Measurements from ENCODE around the gene PIP5K1C. TPM values are rescaled to one million over a fixed set of nuclear protein-coding genes. Genes with fewer than 3 reads are reported as not detected.
A peak's percentile ranks its signal among the peaks of the same experiment; 100 is the strongest.

The PIP5K1C gene
- total RNA-seq, 1 donor from 2014 or later, result 24.5 TPM

- no peaks in the 10 kb centered on the region for H3K4me1 Mint-ChIP-seq (ENCODE audit: low read depth)
Observed at GRCh38 chr19:3732108-3732507, 31.8 kb upstream of the PIP5K1C start.

DNA sequence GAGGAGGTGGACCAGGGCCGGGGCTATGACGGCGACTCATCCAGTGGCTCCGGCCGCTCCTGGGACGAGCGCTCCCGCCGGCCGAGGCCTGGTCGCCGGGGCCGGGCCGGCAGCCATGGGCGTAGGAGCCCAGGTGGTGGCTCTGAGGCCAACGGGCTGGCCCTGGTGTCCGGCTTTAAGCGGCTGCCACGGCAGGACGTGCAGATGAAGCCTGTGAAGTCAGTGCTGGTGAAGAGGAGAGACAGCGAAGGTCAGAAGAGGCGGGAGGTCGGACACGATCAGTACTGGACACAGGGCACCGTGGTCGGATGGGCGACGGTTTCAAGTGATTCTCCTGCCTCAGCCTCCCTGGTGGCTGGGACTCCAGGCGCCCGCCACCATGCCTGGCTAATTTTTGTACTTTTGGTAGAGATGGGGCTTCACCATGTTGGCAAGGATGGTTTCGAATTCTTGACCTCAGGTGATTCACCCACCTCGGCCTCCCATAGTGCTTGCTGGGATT is 30.2 kb upstream of the PIP5K1C start:
- peaks cover 1% of the 10 kb centered on the region for H3K27me3 Mint-ChIP-seq (ENCODE audit: insufficient read depth)
- H3K9me3 Mint-ChIP-seq, result no peaks in the 10 kb centered on the region
- intact Hi-C loops (cut with micrococcal nuclease), result no loop called here
- H3K4me1 Mint-ChIP-seq (ENCODE audit: low read depth), result no peaks in the 10 kb centered on the region
- H3K4me3 Mint-ChIP-seq, result no peak overlapping the region
- no peak for DNase-seq (ENCODE audit: low spot score)
- H3K36me3 Mint-ChIP-seq (ENCODE audit: low read depth), result no peaks in the 10 kb centered on the region
- no peak overlapping the region for H3K27ac Mint-ChIP-seq

More at GRCh38 chr19:3732108-3732507, 31.8 kb upstream of the PIP5K1C start:
- intact Hi-C loops (cut with micrococcal nuclease), result no loop called here
- no peaks in the 10 kb centered on the region for H3K9me3 Mint-ChIP-seq
- peaks cover 1% of the 10 kb centered on the region for H3K27me3 Mint-ChIP-seq (ENCODE audit: insufficient read depth)
- no peaks in the 10 kb centered on the region for H3K36me3 Mint-ChIP-seq (ENCODE audit: low read depth)
- DNase-seq (ENCODE audit: low spot score), result no peak
- no peak overlapping the region for H3K27ac Mint-ChIP-seq
- no peak overlapping the region for H3K4me3 Mint-ChIP-seq

- Mint-ChIP-seq H3K9me3 (no peaks in the 10 kb centered on the region), H3K4me1 (ENCODE audit: low read depth) (no peaks in the 10 kb centered on the region), H3K4me3 (no peak overlapping the region), H3K27ac (no peak overlapping the region), H3K36me3 (ENCODE audit: low read depth) (no peaks in the 10 kb centered on the region), H3K27me3 (ENCODE audit: insufficient read depth) (peaks cover 27% of the 10 kb centered on the region)
- DNase-seq (ENCODE audit: low spot score), result no peak
- intact Hi-C loops (cut with micrococcal nuclease), result no loop called here
Observed at GRCh38 chr19:3725640-3726310, 25.5 kb upstream of the PIP5K1C start.

DNA sequence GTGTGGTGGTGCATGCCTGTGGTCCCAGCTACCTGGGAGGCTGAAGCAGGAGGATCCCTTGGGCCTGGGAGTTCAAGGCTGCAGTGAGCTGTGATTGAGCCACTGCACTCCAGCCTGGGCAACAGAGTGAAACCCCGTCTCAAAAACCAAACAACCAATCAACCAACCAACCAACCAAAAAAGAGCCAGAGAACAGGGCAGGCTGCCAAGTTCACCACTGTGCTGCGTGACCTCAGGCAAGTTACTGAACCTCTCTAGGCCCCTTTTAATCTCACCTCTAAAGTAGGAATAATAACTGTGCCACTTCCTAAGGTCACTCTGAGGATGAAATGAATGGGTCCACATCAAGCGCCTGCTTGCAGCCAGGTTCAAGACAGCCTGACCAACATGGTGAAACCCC is 24.9 kb upstream of the PIP5K1C start:
- Mint-ChIP-seq H3K4me3 (no peak overlapping the region), H3K36me3 (ENCODE audit: low read depth) (no peaks in the 10 kb centered on the region), H3K27ac (no peak overlapping the region), H3K9me3 (no peaks in the 10 kb centered on the region), H3K27me3 (ENCODE audit: insufficient read depth) (peaks cover 33% of the 10 kb centered on the region), H3K4me1 (ENCODE audit: low read depth) (no peaks in the 10 kb centered on the region)
- no peak for DNase-seq (ENCODE audit: low spot score)
- intact Hi-C loops (cut with micrococcal nuclease), result no loop called here

GRCh38 chr19:3723883-3724282 is 23.6 kb upstream of the PIP5K1C start:
- DNase-seq (ENCODE audit: low spot score), result no peak
- H3K27ac Mint-ChIP-seq, result no peak overlapping the region
- intact Hi-C loops (cut with micrococcal nuclease), result loop anchor here (5.0 kb wide), 1 partner anchor 98 kb away; no protein-coding TSS in a partner anchor
- no peak overlapping the region for H3K4me3 Mint-ChIP-seq
- H3K27me3 Mint-ChIP-seq (ENCODE audit: insufficient read depth), result peaks cover 40% of the 10 kb centered on the region
- H3K9me3 Mint-ChIP-seq, result no peaks in the 10 kb centered on the region
- no peaks in the 10 kb centered on the region for H3K36me3 Mint-ChIP-seq (ENCODE audit: low read depth)
- H3K4me1 Mint-ChIP-seq (ENCODE audit: low read depth), result no peaks in the 10 kb centered on the region

DNA sequence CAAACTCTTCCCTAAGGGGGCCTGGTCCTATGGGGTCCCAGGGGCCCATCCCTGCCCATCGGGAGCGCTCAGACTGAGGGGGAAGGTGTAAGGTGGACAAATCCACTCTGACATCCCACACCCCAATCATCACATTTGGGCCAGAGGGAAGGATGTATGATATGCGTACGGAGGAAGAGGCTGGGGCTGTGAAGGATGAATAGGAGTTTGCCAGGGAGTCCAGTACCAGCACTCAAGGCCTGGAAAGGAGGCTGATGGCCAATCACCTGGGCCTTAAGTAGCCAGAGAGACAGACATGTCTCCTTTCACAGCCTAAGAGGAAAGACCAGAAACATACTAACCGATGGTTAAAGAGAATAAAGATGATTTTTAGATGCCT is 22.8 kb upstream of the PIP5K1C start:
- H3K4me3 Mint-ChIP-seq, result no peak overlapping the region
- H3K4me1 Mint-ChIP-seq (ENCODE audit: low read depth), result no peaks in the 10 kb centered on the region
- H3K9me3 Mint-ChIP-seq, result no peaks in the 10 kb centered on the region
- H3K27ac Mint-ChIP-seq, result no peak overlapping the region
- intact Hi-C loops (cut with micrococcal nuclease), result loop anchor here (5.0 kb wide), 1 partner anchor 99 kb away; no protein-coding TSS in a partner anchor
- no peak for DNase-seq (ENCODE audit: low spot score)
- H3K27me3 Mint-ChIP-seq (ENCODE audit: insufficient read depth), result peaks cover 40% of the 10 kb centered on the region
- H3K36me3 Mint-ChIP-seq (ENCODE audit: low read depth), result no peaks in the 10 kb centered on the region

DNA sequence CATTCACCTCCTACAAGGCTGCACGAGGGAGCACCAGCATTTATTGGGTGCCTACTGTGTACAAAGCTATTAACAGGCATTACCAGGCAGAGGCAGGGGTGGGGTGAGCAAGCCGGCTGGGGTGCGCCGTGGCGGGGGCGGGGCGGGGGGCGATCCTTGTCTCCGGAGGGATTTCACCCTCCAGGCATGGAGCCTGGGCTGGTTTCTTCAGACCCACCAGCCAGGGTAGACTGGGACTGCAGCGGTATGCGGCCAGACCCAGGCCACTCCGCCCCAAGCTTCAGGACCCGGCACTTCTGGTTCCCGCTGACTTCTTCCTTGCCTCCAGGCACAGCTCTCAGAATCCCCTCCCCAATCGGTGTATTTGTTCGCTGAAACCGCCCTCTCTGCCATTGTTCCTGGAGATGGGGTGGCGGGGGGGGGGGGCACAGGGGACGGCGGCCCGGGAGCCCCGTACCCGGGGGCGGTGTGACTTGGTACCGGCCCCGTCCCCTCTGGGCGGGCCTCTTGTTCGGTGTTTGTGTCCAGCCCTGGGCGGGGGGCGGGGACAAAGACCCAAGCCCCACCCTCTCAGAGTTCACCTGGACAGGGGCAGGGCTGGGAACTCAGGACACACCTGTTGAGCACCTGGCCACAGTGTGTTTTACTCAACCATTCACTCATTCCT is 22.3 kb upstream of the PIP5K1C start:
- no peaks in the 10 kb centered on the region for H3K4me1 Mint-ChIP-seq (ENCODE audit: low read depth)
- intact Hi-C loops (cut with micrococcal nuclease), result loop anchor here (5.0 kb wide), 1 partner anchor 100 kb away; no protein-coding TSS in a partner anchor
- no peak overlapping the region for H3K4me3 Mint-ChIP-seq
- peaks cover 40% of the 10 kb centered on the region for H3K27me3 Mint-ChIP-seq (ENCODE audit: insufficient read depth)
- no peak for DNase-seq (ENCODE audit: low spot score)
- H3K27ac Mint-ChIP-seq, result no peak overlapping the region
- H3K9me3 Mint-ChIP-seq, result no peaks in the 10 kb centered on the region
- H3K36me3 Mint-ChIP-seq (ENCODE audit: low read depth), result no peaks in the 10 kb centered on the region

DNA sequence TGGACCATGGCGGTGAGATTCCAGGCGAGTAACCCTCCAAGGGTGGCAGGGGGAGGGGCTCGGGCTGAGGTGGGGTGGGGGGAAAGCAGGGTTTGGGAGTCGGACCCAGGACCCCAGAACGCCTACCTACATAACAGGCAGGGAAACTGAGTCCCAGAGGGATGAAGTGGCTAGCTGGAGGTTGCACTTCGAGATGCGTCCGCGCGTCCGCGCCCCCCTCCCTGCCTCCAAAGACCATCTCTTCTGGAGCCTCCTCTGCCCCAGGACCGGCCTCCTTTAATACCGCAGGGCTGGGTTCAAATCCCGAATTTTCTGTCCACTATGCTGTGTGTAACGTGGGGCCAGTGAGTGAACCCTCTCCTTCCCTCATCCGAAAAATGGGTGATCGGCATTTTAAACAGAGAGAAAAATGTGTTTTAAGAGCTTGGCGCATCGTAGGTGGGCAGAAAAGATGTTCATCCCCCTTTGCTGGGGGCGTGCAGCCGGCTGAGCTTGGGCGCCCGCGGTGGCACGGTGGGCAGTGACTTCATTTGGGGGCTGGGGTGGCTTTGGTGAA is 21.7 kb upstream of the PIP5K1C start:
- intact Hi-C loops (cut with micrococcal nuclease), result loop anchor here (1.0 to 5.0 kb wide), 3 partner anchors 39 to 150 kb away; partner anchors contain the start of genes APBA3 and HMG20B
- no peak overlapping the region for H3K4me3 Mint-ChIP-seq
- H3K27ac Mint-ChIP-seq, result no peak overlapping the region
- H3K27me3 Mint-ChIP-seq (ENCODE audit: insufficient read depth), result peaks cover 40% of the 10 kb centered on the region
- DNase-seq (ENCODE audit: low spot score), result no peak
- no peaks in the 10 kb centered on the region for H3K4me1 Mint-ChIP-seq (ENCODE audit: low read depth)
- no peaks in the 10 kb centered on the region for H3K9me3 Mint-ChIP-seq
- no peaks in the 10 kb centered on the region for H3K36me3 Mint-ChIP-seq (ENCODE audit: low read depth)

- Mint-ChIP-seq H3K4me1 (ENCODE audit: low read depth) (no peaks in the 10 kb centered on the region), H3K4me3 (no peak overlapping the region), H3K27me3 (ENCODE audit: insufficient read depth) (peaks cover 40% of the 10 kb centered on the region), H3K36me3 (ENCODE audit: low read depth) (no peaks in the 10 kb centered on the region), H3K9me3 (no peaks in the 10 kb centered on the region), H3K27ac (no peak overlapping the region)
- DNase-seq (ENCODE audit: low spot score), result peak; percentile 81
- intact Hi-C loops (cut with micrococcal nuclease), result loop anchor here (1.0 to 5.0 kb wide), 3 partner anchors 40 to 149 kb away; partner anchors contain the start of genes APBA3 and HMG20B
Observed at GRCh38 chr19:3721131-3721886, 21.0 kb upstream of the PIP5K1C start.

DNA sequence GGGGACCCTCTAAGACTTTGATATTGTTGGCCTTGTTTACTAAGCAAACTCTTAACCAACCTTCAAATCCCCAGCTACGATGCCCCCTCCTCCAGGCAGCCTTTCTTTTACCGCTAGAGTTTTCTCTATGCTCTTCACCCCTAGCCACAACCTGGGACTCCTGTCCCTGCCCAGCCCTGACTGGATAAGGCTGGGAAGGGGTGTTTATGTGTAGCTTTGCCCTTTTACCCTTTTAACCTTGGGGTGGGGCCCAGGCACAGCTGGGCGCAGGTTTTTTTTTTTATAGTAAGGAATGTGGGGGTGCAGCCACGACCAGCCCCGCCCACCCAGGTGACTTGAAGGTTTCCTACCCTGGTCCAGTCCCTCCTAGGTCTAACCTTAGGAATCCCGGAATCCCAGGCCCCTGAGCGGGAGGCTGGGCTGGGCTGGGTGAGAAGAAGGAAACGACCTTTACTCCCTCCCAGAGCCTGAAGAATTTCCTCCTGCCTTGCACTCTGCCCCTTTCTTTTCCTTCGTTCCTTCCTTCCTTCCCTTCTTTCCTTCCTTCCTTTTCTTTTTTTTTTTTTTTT is 20.2 kb upstream of the PIP5K1C start:
- intact Hi-C loops (cut with micrococcal nuclease), result loop anchor here (5.0 kb wide), 1 partner anchor 102 kb away; no protein-coding TSS in a partner anchor
- H3K9me3 Mint-ChIP-seq, result no peaks in the 10 kb centered on the region
- H3K27me3 Mint-ChIP-seq (ENCODE audit: insufficient read depth), result peaks cover 40% of the 10 kb centered on the region
- H3K4me1 Mint-ChIP-seq (ENCODE audit: low read depth), result no peaks in the 10 kb centered on the region
- no peaks in the 10 kb centered on the region for H3K36me3 Mint-ChIP-seq (ENCODE audit: low read depth)
- DNase-seq (ENCODE audit: low spot score), result no peak
- no peak overlapping the region for H3K4me3 Mint-ChIP-seq
- no peak overlapping the region for H3K27ac Mint-ChIP-seq

- no peaks in the 10 kb centered on the region for H3K9me3 Mint-ChIP-seq
- H3K36me3 Mint-ChIP-seq (ENCODE audit: low read depth), result no peaks in the 10 kb centered on the region
- peaks cover 38% of the 10 kb centered on the region for H3K27me3 Mint-ChIP-seq (ENCODE audit: insufficient read depth)
- no peak overlapping the region for H3K4me3 Mint-ChIP-seq
- H3K4me1 Mint-ChIP-seq (ENCODE audit: low read depth), result no peaks in the 10 kb centered on the region
- DNase-seq (ENCODE audit: low spot score), result no peak
- intact Hi-C loops (cut with micrococcal nuclease), result loop anchor here (5.0 kb wide), 1 partner anchor 102 kb away; no protein-coding TSS in a partner anchor
- no peak overlapping the region for H3K27ac Mint-ChIP-seq
Observed at GRCh38 chr19:3719868-3720267, 19.6 kb upstream of the PIP5K1C start.

DNA sequence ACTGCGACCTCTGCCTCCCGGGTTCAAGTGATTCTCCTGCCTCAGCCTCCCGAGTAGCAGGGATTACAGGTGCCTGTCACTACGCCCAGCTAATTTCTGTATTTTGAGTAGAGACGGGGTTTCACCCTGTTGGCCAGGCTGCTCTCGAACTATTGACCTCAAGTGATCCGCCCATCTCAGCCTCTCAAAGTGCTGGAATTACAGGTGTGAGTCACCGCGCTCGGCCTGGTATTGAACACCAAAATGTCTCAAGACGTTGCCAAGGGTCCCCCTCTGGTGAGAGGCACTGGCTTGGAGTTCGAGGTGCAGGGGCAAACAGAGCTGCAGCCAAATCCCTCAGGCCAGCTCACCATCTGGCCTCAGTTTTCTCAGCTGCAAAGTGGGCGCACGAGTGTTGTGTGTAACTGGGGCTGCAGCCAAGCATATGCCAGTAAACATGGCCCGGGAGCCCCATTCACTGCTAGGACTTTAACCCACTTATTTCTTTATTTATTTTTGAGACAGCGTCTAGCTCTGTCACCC is 15.9 kb upstream of the PIP5K1C start:
- intact Hi-C loops (cut with micrococcal nuclease), result no loop called here
- no peak overlapping the region for H3K27ac Mint-ChIP-seq
- DNase-seq (ENCODE audit: low spot score), result no peak
- no peak overlapping the region for H3K4me3 Mint-ChIP-seq
- H3K27me3 Mint-ChIP-seq (ENCODE audit: insufficient read depth), result peaks cover 23% of the 10 kb centered on the region
- no peaks in the 10 kb centered on the region for H3K9me3 Mint-ChIP-seq
- H3K4me1 Mint-ChIP-seq (ENCODE audit: low read depth), result no peaks in the 10 kb centered on the region
- H3K36me3 Mint-ChIP-seq (ENCODE audit: low read depth), result no peaks in the 10 kb centered on the region

Data from activated T-helper 1 cell treated with anti-CD3 and anti-CD28 coated beads, Interleukin-12 subunit alpha, Interleukin-12 subunit beta, Interleukin-2, Interleukin-4 antibody, amounts not matched to agents 30 ng/mL and 10 ng/mL and 1 ng/mL, durations not matched to agents 14 hours and 24 hours and 36 hours (primary cell).